GM21528 (cell line): ENCODE results near the gene STARD7.
"Not testable (repeated sequence)": the region's sequence is repeated elsewhere in the genome, so short reads cannot be mapped to it uniquely, and the experiment has no call there.

ENCODE experiments used
- ATAC-seq: cut with Tn5 transposase; IDR thresholded peaks from one replicate; pipeline ENCODE4 v1.9.1; 2021; ENCODE audit warnings: mild to moderate bottlenecking, moderate library complexity; ENCODE audit not compliant: unreplicated experiment, low FRiP score

STARD7 gene

DNA sequence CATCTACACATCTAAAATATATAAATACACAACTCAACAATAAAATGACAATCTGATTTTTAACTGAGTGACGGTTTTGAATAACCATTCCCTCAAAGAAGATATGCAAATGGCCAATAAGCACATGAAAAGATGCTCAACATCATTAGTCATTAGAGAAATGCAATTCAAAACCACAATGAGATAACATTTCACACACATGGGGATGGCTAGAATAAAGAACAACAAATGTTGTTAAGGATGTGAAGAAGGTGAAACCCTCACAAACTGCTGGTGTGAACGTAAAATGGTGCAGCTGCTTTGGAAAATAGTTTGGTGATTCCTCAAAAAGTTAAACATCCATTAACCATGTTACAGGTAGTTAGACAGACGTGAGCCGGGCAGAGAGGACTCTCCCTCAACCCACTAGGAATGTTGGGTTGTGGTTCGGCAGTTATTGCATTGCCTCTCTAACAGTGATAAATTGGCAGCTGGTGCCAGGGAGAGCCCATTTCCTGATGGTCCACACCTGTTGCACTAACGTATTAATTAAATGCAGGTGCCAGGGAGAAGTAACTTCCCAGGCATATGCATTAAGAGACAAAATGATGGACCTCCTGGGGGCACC is 41.1 kb downstream of the STARD7 start:
- no peak for ATAC-seq

DNA sequence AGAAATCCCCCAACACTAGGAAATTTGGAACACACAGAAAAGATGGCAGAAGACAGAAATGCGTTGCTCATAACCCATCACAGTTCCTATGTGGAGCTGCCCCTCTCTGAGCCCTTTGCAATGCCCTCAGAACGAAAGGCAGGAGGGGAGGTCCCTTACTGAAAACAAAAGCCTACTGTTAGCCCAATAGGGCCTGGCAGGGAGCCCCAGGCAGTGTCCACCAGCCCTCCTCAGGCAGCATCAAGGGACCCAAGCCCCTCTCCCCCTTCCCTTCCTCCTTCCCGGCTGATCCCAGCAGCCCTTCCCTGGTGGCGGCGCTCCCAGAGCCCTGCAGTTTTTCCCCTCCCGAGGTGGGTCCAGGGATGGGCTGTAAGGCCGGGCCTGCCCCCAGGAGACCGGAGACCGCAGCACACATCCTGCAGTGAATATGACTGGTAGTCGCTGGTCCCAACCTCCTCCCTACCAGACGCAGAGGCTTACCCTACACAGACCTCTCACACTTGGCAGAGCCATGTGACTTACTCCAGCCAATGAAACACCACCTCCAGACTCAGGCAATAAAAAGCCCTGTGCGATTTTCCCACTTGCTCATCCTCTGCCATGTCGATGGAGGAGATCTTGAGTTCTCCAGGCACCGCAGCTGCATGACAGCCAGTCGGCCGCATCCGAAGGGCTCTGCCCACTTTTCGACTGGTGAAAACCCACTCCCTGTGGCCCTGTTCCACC is 44.0 kb downstream of the STARD7 start:
- peak; percentile 69 for ATAC-seq

DNA sequence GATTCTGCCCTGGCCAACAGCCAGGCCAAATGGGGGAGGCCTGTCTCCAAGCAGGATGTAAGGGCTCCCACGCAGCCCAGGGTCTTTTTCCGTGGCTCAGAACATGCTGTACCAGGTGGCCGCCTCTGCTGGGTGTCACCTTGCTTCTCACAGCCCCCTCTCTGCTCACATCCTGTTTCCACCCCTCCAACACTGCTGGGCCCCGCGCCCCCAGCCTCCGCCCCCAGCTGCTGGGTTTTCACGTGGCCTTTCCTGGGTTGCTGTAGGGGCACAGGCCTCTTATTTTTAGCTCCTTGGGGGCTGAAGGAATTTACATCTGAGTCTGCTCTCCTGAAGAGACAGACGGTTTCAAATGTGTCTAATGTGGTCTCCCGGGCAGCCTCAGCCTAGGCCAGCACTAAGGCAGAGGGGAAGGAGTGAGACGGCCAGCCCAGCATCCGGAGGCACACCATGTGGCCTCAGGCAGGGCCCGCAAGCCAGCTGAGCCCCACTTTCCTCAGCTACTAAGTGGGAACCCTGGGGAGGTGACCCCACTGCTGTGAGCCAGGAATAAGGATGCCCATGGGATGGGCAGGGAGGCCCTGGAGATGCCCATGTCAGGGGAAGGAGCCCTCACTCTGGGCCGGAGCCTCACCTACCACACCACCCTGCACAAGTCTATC is 44.7 kb downstream of the STARD7 start:
- peak; percentile 59 for ATAC-seq

DNA sequence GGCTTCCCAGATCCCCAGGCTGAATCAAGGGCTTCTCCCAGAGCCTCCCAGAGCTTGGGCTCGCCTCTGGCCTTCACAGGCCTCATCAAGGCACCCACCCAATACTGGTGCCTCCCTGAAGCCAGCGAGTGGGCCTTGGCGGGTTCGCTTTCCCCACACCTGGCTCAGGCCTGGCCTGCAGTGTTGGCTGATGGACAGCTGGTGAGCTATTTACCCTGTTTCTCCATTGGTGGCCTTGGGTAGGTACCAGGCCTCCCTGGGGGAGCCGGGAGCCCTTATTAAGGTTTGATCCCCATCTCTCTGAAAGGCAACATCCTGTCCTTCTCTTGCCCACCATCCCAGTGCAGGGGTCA is 45.2 kb downstream of the STARD7 start:
- ATAC-seq: no peak

DNA sequence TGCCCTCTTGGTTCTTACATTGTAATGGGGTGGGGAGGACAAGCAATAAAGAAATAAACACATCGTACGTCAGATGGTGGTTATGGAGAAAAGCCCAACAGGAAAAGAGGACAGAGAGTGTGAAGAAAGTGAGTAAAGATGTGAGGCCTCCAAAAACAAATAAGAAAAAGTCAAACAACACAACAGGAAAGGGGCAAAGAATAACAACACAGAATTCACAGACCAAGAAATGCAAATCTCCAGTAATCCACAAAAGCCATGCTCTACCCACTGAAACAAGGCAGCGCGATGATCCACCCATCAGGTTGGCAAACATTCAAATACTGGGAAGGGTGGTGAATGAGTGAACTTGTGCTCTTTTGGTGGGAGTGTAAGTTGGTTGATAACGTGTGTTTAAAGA is 46.7 kb downstream of the STARD7 start:
- no peak for ATAC-seq

DNA sequence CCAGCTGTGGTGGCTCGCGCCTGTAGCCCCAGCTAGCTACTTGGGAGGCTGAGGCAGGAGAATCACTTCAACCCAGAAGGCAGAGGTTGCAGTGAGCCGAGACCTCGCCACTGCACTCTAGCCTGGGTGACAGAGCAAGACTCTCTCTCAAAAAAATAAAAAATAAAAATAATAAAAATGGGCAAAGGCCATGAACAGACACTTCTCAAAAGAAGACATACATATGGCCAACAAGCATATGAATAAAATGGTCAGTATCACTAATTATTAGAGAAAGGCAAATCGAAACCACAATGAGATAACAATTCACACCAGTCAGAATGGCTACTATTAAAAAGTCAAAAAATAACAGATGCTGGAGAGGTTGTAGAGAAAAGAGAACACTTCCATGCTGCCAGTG is 48.3 kb downstream of the STARD7 start:
- not testable (repeated sequence) for ATAC-seq

DNA sequence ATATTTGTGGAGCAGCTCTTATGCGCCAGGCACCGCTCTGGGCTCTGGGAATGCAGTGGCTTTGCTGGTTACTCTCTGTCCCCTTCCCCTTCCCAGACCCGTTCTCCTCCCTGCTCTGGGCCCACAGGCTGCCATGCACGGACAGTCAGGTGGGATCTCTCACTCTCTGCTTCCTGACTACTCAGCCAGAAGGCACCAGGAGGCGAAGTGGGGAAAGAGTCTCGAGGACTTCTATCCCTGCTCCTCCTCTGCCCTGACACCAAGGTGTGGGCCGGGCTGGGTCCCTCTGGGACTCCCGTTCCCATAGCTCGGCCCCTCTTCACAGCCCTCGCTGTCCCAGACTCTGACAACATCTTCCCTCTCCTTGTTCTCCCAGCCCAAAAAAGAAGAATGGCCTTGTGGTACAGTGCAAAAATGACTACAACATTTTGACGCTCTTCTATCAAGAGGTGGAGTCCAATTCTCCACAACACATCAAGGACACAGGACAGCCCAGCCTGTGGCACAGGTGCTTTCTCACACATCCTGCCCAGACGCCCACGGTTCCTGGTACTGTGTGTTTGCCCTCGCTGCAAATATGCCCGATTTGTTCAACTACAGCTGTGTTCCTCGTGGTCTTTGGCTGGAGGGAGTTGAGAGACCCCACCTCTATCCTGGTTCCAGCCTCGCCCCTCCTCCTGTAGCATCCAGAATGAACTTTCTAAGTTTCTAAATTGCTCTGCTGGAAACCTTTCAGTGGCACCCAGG is 49.4 kb downstream of the STARD7 start:
- ATAC-seq: no peak

DNA sequence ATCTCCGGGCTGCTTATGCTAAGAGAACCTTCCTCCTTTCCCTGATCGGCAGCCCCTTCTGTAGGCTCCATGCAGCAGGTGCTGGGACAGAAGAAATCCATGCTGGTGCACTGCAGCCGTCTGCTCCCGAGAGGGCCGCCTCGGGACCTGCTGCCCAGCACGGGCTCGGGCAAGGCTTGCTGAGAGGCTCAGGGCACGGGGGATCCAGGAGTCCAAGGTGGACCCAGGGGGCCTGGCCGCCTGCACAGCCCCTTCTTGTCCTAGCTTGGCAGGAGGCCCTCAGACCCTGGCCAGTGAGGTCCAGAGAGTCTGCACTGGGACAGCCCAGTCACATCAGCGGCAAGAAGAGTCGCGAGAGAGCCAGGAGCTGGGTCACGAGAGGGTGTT is 50.1 kb downstream of the STARD7 start:
- no peak for ATAC-seq

DNA sequence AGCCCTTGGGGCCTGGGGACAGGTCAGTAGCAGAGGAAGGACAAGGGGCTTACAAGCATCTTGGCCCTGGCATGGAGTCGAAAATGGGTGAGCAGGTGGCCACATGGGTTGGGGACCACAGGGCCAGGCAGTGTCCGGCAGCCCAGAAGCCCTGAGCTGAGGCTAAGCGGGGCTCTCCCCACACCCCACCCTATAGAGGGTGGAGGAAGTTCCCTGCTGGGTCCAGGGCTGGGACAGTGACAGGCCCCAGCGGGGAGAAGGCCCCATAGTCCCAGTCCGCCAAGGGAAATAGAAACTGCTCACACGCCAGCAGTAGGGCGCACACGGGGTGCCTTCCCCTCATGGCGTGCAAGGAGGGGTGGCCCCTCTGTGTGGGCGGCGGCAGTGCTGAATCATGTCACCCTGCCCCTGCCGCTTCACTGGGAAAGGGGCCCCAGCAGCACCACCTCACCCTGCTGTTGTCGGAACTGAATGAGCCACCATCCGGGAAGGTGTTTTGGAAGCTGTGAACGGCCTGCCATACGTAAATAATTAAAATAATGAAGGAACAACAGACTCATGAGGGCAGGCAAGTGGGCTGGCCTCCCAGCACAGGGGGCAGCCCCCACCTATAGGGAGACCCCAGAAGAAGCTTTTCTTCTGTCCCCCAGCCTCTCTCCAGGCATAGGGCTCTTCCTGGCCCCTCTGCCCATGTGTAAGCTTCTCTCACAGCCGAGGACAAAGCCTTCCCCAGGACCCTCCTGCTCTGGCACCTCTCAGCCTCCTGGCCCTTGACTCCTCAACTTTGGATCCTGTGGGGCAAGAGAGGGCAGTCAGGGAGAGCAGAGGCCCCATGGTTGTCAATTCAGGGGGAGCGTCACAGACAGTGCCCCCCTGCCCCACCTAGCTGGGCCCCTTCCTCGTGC is 50.7 kb downstream of the STARD7 start:
- ATAC-seq: peak; percentile 46

DNA sequence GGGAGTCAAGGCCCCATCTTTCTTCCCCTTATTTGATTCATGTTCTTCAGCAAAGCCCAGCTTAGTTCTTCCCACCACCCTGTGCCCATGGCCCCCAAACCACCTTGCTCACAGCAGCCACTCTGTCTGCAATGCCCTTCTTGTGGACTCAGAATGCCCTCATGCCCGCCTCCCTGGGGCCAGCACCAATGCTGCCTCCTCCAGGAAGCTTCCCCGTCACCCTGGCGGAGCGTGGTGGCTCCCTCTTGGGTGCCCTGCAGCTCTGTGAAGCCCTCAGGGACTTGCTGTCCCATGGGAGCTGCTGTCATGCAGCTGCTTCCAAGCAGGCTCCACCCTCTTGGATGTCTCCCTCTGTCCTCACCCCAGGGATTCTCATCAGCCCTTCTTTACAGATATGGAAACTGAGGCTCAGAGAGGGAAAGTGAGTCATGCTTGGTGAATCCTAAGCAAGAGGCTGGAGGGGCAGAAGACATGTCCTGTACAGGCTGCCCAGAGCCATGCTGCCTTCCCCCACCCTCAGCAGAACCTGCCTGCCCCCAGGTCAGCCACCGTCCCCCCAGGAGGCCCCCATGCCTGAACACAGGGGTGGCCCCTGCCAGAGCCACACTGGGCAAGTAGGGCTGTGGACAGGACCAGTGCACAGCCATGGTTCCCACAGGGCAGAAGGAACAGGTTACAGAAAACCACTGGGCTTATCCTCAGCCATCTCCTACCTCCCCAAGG is 51.5 kb downstream of the STARD7 start:
- peak; percentile 19 for ATAC-seq

DNA sequence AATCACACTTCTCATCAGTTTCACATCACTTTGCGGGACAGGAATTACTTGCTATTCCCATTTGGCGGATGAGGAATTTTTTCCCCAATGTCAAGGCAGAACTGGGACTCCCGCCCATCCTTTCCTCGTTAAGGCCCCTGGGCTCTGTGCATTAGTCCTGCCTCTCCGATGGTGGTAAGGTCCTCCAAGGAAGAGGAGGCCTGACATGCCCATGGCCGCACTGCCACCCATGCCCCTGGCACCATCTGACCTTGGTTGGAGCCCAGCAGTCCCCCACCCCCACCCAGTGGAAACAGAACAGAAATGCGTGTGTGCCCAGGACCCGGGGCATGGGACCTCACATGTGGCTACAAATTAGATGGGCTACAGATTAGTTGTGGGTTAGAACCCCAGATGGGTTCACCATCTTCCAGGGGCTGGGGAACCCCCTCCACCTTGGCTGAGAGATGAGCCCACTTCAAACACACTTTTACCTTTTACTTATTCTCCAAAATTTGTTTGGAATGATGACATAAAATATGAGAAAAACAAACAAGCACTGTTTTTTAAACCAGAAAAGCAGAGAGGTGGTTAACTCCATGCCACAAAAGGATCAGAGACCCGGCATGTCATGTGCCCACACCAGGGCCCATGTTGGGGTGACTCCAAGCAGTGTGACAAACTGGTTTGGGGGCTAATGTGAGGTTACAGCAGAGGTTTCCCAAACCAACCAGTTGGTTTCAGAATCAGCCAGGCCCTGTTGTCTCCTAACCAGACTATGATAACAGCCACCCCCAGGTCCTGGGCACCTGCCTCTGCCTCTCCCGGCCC is 52.4 kb downstream of the STARD7 start:
- no peak for ATAC-seq

DNA sequence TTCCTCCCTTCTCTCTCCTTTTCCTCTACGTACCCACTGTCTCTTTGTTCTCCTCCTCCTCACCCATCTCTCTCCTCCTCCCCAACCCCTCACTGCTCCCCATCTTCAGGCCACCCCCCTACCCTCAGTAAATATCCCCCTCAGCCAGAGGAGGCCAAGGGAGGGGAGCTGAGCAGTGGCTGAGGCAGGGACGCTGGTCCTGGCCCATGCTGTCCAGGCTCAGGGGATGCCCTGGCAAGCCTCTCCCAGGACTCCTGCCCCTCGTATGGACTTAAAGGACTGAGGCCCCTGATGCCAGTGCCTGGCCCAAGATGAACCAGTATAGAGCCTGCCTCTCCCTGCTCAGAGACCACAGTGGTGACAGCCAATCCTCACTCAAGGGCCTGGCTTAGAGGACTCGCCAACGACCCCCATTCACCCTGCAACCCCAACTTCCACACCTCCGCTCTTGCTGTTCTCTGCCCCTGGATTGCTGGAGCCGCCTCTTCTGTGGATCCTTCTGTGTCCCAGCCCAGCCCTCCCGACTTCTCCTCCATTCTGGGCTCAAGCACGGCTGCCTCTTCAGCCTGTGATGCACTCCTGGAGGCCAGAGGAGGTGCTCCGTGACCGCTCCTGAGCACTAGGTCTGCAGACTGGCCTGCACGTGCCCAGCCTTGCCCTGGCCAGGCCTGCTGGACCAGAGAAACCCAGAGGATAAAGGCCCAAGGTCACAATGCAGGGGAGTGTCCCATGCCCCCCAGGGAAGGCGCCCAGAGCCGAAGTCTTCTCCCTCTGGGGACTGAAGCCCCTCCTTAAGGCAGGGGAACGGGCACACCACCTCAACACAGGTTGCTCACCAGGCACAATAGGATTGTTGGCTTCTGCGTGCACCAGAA is 53.9 kb downstream of the STARD7 start:
- ATAC-seq: no peak

DNA sequence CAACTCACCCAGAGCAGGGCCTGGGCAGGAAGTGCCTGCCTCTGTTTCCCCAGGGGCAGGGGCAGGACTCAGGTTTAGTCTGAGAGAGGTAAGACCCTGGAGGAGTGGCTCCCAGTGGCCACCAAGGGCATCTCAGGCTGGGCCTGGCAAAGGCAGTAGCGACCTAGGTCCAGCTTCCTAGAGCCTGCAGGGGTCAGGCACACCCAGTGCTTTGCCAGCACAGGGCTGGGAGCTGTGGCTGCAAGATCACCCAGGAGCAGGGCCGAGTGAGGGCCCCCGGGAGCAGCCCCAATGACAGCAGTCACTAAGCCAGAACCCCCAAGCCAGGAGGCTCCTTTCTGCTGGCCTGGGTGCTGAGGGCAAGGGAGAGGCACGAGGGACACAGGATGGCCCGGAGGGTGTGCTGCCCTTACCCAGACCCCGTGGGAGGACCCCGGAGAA is 54.6 kb downstream of the STARD7 start:
- ATAC-seq: no peak

DNA sequence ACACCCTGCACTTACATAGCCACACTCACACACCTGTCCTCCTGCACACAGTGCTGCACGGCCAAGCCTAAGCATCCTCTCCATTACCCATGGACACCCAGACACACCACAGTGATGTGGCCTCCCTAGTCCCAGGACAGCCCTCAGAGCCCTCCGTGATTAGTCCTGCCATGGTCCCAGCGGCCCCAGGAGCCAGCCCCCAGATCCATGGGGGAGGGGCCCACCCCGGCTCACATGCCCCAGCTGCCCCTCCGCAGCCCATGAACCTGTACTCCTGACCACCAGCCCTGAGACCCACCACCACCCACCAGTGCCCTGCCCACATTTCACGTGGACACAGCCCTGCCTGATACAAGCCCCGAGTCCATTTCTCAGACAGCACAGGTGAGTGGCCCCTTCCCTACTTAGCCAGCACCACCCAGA is 55.3 kb downstream of the STARD7 start:
- no peak for ATAC-seq

DNA sequence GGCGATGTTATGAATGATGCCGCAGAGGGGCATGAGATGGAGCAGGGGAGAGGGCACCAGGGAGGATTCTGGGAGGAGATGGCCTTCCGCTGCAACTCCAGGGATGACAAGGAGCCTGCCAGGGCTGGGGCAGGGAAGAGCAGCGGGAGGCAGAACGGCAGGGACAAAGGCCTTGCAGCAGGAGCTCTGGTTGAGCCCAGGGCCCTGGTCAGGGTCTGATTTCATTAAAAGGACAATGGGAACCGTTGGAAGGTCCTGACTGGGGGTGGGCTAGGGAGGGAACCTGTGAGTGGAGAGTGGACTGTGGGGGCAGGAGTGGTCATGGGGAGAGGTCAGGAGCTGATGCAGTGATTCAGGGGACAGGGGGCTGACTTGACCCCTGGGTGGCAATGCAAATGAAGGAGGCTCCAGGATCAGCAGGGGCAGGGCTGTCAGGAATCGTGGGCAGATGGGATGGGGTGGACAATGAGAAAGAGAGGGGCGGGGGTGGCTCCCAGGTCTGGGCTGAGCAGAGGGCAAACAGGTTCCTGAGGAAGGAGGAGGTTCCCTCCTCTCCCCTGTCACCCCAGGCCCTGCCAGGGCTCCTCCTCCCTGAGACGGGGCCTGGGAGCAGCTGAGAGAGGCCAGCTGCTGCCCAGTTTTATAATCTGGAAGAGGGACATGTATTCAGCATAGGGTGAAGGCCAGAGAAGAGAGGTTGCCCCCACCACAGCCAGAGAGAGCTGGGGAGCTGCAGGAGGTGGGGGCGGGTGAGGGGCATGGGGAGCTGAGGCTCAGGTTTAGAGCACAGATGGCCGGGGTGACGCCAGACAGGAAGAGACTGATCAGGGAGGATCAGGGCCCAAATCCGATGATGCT is 56.1 kb downstream of the STARD7 start:
- ATAC-seq: no peak

DNA sequence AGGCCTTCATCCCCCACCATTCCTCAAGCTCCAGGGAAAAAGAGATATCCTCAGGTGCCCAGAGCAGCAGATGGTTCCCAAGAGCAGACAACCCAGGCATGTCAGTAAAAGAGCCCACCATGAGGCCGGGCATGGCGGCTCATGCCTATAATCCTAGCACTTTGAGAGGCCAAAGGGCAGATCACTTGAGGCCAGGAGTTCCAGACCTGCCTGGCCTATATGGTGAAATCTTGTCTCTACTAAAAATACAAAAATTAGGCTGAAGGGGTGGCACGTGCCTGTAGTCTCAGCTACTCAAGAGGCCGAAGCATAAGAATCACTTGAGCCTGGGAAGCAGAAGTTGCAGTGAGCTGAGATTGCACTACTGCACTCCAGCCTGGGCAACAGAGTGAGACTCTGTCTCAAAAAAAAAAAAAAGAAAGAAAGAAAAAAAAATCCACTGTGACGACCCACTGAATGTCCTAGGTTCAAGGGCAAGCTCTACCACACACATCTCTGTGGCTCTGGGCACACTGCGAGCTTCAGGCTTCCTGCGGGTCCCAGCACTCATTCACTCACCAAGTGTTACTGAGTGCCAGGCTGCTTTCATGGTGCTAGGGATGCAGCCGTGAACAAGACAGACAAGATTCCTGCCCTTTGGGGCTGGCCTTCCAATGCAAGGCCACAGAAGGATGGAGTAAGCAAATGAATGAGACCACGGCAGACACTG is 56.9 kb downstream of the STARD7 start:
- no peak for ATAC-seq
